Measurements from ENCODE around the gene FN3KRP. TPM values are rescaled to one million over a fixed set of nuclear protein-coding genes. Genes with fewer than 3 reads are reported as not detected.
"Not testable (repeated sequence)": the region's sequence is repeated elsewhere in the genome, so short reads cannot be mapped to it uniquely, and the experiment has no call there.

The FN3KRP gene
- polyA plus RNA-seq, 1 of the 3 experiments (the other 2 are of a cell fraction), result 68.2 TPM

DNA sequence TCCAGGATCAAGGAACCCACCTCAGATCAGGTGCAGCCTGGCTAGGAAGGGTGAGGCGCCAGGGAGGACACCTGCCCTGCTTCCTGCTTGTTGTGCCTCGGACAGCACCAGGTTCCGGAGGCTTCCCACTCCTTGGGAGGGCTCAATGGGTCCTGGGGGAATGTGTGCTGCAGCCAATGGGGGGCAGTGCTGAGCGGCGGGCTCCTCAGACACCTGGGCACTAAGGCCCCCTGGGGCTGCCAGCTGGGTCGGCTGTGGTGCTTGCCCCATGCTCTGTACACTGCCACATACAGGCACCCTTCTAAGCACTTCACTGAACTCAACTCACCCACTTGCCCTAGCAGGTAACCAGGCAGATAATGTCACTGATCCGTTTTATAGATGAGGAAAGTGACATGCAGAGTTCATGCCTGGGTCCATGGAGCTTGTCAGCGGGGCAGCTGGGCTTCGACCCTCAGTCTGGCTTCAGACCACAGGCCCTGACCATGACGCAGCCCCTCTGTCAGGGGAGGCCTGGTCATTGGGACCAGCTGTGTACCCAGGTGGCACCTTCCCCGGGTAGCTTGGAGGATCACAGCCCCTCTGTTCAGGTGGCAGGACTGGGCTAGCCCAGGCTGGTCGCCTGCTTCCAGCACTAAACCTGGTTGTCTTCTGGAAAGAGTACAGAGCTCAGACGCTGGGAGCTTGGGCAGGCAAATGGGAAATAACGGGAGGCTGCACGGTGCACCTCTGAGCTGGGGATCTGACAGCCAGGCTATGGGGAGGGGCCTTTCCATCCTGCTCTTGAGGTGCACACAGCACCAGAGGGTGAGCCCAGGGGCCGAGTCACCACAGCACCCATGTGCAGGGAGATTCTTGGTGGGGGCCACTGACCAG, 27.1 kb downstream of the FN3KRP start:
- no peaks in the 10 kb centered on the region for H3K79me2 ChIP-seq (ENCODE audit: insufficient read depth)
- H3K4me2 ChIP-seq, result no peak overlapping the region
- no peaks in the 10 kb centered on the region for H3F3A ChIP-seq (replicated peaks; ENCODE audit: insufficient read depth)
- no peaks in the 10 kb centered on the region for H3K27me3 ChIP-seq (ENCODE audit: insufficient read depth)
- TF ChIP-seq REST (IDR thresholded peaks at IDR 0.05; ENCODE audit: low read depth, low read length) (no peak), GATA2 (CRISPR knock-in tag; IDR thresholded peaks at IDR 0.05) (no peak), SIN3A (IDR thresholded peaks at IDR 0.05; ENCODE audit: borderline replicate concordance, low read depth, low read length) (no peak), ELF1 (IDR thresholded peaks at IDR 0.05) (no peak)
- peaks cover 11% of the 10 kb centered on the region; the same call in 1 of the 2 replicates for H3K9me3 ChIP-seq
- no peaks in the 10 kb centered on the region for H4K20me1 ChIP-seq (ENCODE audit: insufficient read depth)
- no peak overlapping the region for H3K27ac ChIP-seq (ENCODE audit: low read depth in 2 of 2, low read length in 1 of 2)
- ChIA-PET POLR2A (interaction anchor here (0.6 to 1.3 kb wide), 2 partner anchors 27 kb away, joined by 3 to 4 read pairs; partner anchors contain the start of gene FN3KRP), CTCF (no interaction called here)
- no peak overlapping the region for H3K4me3 ChIP-seq (ENCODE audit: low read depth in 2 of 2, low read length in 1 of 2)
- no peak overlapping the region for H2AFZ ChIP-seq (ENCODE audit: low read depth)
- 86% methylated on average over 16 of the region's 16 CpGs for WGBS (ENCODE audit: low lambda C conversion rate)
- peaks cover 17 to 43% of the 10 kb centered on the region in 2 experiments for H3K36me3 ChIP-seq (replicated peaks in 1 of 2; ENCODE audit: control insufficient read depth in 1 of 2, insufficient read depth in 2 of 2, low read length in 1 of 2)
- H3K4me1 ChIP-seq (ENCODE audit: control insufficient read depth in 1 of 2, insufficient read depth in 2 of 2, low read depth in 1 of 2, low read length in 1 of 2), result no peaks in the 10 kb centered on the region
- DNase-seq, result no peak
- H3K9ac ChIP-seq, result no peak overlapping the region
- no peaks in the 10 kb centered on the region for H3K9me2 ChIP-seq

GRCh38 chr17:82744736-82745135, 28.2 kb downstream of the FN3KRP start:
- 87% methylated on average over 7 of the region's 7 CpGs for whole genome bisulfite sequencing (ENCODE audit: low lambda C conversion rate)
- H3K4me1 ChIP-seq (ENCODE audit: control insufficient read depth in 1 of 2, insufficient read depth in 2 of 2, low read depth in 1 of 2, low read length in 1 of 2); H2AFZ ChIP-seq (ENCODE audit: low read depth); H3K9me2 ChIP-seq; DNase-seq; POLR2A ChIA-PET; CTCF ChIA-PET; H3K4me3 ChIP-seq (ENCODE audit: low read depth in 2 of 2, low read length in 1 of 2); H3K4me2 ChIP-seq; H3K27me3 ChIP-seq (ENCODE audit: insufficient read depth); H3K9ac ChIP-seq; H4K20me1 ChIP-seq (ENCODE audit: insufficient read depth); H3F3A ChIP-seq (replicated peaks; ENCODE audit: insufficient read depth); H3K27ac ChIP-seq (ENCODE audit: low read depth in 2 of 2, low read length in 1 of 2); H3K79me2 ChIP-seq (ENCODE audit: insufficient read depth): not testable (repeated sequence)
- Histone ChIP-seq H3K36me3 (replicated peaks in 1 of 2; ENCODE audit: control insufficient read depth in 1 of 2, insufficient read depth in 2 of 2, low read length in 1 of 2) (peaks cover 17 to 47% of the 10 kb centered on the region in 2 experiments), H3K9me3 (peaks cover 11% of the 10 kb centered on the region; the same call in 1 of the 2 replicates)

DNA sequence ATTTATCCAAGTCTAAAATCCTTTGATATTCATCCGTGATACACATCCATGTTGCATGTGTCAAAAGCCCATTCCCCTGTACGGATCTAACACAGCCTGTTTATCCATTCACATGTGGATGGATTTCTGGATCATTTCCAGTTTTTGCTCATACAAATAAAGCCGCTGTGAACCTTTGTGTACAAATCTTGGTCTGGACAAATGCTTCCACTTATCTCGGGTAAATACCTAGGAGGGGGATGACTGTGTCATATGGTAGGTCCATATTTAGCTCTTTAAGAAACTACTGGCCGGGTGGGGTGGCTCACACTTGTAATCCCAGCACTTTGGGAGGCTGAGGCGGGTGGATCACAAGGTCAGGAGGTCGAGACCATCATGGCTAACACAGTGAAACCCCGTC, 29.0 kb downstream of the FN3KRP start:
- H3K4me1 ChIP-seq (ENCODE audit: control insufficient read depth in 1 of 2, insufficient read depth in 2 of 2, low read depth in 1 of 2, low read length in 1 of 2), result no peaks in the 10 kb centered on the region
- peaks cover 16 to 39% of the 10 kb centered on the region in 2 experiments for H3K36me3 ChIP-seq (replicated peaks in 1 of 2; ENCODE audit: control insufficient read depth in 1 of 2, insufficient read depth in 2 of 2, low read length in 1 of 2)
- H2AFZ ChIP-seq (ENCODE audit: low read depth), result no peak overlapping the region
- H3K9me3 ChIP-seq, result peaks cover 4% of the 10 kb centered on the region; the same call in 1 of the 2 replicates
- no peaks in the 10 kb centered on the region for H3K9me2 ChIP-seq
- DNase-seq, result no peak
- H3F3A ChIP-seq (replicated peaks; ENCODE audit: insufficient read depth), result peaks cover 6% of the 10 kb centered on the region
- no peaks in the 10 kb centered on the region for H4K20me1 ChIP-seq (ENCODE audit: insufficient read depth)
- ChIA-PET POLR2A (no interaction called here), CTCF (no interaction called here)
- H3K79me2 ChIP-seq (ENCODE audit: insufficient read depth), result no peaks in the 10 kb centered on the region
- TF ChIP-seq TEAD4 (IDR thresholded peaks at IDR 0.05; ENCODE audit: borderline replicate concordance, insufficient read depth), result no peak
- no peak for TF ChIP-seq MXI1 (IDR thresholded peaks at IDR 0.05; ENCODE audit: low read depth, low read length)
- no peak for TF ChIP-seq RCOR1 (IDR thresholded peaks at IDR 0.05; ENCODE audit: low read length)
- no peak for TF ChIP-seq NFIC (IDR thresholded peaks at IDR 0.05; ENCODE audit: borderline replicate concordance)
- no peak for TF ChIP-seq ELF1 (IDR thresholded peaks at IDR 0.05)
- no peak for TF ChIP-seq ZBTB33 (IDR thresholded peaks at IDR 0.05; ENCODE audit: borderline replicate concordance, low read depth)
- TF ChIP-seq NRF1 (IDR thresholded peaks at IDR 0.05; ENCODE audit: low read depth, low read length), result no peak
- TF ChIP-seq SMC3 (IDR thresholded peaks at IDR 0.05; ENCODE audit: low read depth, low read length), result no peak
- no peak for TF ChIP-seq FOSL2 (IDR thresholded peaks at IDR 0.05; ENCODE audit: borderline replicate concordance, low read depth)
- no peak for TF ChIP-seq EZH2phosphoT487 (IDR thresholded peaks at IDR 0.05; ENCODE audit: borderline replicate concordance, low read depth)
- H3K4me3 ChIP-seq (ENCODE audit: low read depth in 2 of 2, low read length in 1 of 2), result no peak overlapping the region
- no peak overlapping the region for H3K9ac ChIP-seq
- H3K27ac ChIP-seq (ENCODE audit: low read depth in 2 of 2, low read length in 1 of 2), result no peak overlapping the region
- H3K4me2 ChIP-seq, result no peak overlapping the region
- 73% methylated on average over 8 of the region's 8 CpGs for WGBS (ENCODE audit: low lambda C conversion rate)
- no peaks in the 10 kb centered on the region for H3K27me3 ChIP-seq (ENCODE audit: insufficient read depth)

Measured in SK-N-SH (cell line).